Nucleus accumbens (tissue), 56 donors: Measurements from ENCODE around the gene OCA2.
"Not testable (repeated sequence)": the region's sequence is repeated elsewhere in the genome, so short reads cannot be mapped to it uniquely, and the experiment has no call there.

Source experiments
- DNase-seq, 56 donors: peaks; one replicate each; lab custom pipeline; 2025; lab: John Stamatoyannopoulos, UW

OCA2 gene

DNA sequence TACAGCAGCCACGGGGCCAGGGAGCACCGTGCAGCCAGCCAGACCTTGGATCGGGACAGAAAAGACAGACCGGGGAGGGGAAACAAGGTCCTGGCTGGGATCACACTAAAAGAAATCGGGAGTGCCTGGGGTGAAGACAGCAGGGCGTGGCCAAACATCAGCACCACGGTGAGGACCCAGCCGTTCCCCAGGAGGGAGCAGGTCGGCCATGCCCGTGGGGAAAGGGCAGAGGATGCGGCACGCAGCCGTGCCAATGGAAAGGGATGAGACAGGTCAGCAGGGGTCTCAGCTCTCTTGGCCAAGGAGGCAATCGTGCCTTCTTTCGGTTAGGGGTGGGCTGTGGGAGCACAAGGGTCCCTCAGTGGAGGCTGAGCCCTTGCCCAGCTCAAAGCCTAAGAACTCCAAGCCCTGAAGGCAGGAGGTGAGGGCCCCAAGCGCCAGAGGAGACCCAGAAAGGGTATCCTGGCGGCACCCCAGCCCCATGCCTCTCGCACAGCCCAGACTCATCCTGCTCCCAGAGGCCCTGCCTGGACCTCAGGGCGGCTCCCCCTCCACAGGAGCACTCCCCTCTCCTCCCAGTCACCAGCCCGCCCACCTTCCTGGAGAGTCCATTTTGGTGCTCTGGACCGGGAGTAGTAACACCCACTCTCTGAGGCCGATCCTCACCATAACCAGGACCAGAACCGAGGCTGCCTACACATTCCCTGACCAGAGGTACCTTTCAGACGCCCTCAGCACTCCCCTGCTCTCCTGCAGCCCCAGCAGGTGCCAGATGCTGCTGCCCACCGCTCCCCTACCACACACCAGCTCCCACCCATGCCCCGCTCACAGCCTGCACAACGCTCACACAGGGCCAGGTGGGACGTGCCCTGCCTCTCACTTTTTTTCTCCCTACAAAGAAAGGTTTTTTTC lies 23.2 kb upstream of the OCA2 start:
- DNase-seq, result no peak

DNA sequence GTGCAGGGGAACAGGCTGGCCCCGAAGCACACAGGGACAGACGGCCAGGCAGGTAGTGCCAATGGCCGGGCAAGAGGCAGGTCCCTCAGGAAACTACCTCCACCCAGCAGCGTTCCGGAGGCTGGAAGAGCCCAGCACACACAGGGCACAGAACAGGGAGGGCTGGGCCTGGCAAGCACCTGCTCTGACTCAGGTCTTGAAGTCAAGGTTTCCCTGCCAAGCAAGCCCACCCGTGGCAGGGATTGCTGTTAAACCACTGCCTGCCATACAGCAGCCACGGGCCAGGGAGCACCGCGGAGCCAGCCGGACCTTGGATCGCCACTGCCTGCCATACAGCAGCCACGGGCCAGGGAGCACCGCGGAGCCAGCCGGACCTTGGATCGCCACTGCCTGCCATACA lies 22.5 kb upstream of the OCA2 start:
- not testable (repeated sequence) for DNase-seq

DNA sequence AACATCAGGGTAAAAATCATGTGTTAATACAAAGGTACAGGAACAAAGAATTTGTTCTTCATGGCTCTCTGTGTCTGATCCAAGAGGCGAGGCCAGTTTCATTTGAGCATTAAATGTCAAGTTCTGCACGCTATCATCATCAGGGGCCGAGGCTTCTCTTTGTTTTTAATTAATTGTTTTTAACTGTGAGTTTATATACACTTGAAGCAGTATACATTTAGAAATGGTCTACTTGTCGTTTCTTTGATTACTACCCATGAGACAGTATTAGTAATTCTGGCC lies 21.2 kb upstream of the OCA2 start:
- DNase-seq, result no peak

DNA sequence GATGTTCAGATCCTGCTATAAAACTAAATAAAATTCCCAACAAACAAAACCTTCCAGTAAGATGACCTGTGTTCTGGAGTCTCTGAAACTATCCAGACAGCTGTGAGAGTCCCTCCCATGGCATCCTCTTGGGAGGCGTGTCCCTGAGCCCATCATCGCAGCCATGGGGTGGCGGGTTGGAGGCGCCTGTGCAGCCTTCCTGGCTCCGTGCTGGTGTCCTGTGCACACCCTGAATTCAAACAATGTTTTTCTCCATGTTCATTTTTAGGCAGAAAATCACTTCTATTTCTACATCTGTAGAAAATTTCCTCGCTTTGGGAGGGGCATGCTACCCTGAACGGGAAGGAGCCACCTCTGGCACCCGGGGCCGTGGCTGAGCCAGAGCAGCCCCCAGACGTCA lies 19.4 kb upstream of the OCA2 start:
- DNase-seq, result no peak

DNA sequence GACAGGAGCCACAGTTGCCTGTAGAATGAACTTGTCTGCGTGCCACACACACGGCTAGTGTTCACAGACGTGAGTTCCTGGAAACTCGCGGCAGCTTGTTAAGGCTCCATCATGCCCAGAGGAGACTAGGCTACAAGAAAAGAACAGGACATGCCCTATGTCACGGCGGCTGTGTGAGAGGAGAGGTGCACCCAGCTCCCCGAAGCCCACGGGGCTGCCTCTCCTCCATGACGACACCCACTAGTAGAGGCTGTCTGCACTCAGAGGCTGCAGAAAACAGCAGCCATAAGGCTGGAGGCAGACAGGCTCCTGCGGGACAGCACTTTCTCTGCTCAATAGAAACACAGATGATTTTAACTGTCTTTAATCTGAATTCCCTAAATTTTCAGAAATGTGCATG lies 19.0 kb upstream of the OCA2 start:
- DNase-seq, result no peak

DNA sequence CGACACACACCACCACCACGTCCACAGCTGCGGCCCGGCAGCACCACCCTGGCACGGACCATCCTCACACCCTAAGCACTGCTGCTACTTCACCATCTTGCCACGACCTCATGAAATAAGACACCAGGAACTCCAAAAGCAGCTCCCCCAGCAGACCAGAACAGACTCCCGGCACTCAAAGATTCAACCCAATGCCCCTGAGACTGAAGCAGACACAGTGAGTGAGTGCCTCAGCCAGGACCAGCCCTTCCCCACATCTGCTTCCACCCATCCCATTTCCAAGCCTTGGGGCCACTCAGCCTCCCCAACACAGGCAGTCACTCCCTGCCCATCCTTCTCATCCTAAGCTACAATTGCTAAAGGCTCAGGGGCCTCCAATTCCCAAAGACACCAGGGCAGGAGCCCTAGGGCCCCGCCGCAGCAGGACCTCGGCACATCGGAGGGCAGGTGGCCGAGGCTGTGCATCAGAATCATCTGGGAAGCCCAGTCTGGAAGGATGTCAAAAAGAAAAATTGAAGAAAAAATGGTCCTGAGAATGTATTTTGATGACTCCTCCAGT lies 18.4 kb upstream of the OCA2 start:
- DNase-seq, result no peak

DNA sequence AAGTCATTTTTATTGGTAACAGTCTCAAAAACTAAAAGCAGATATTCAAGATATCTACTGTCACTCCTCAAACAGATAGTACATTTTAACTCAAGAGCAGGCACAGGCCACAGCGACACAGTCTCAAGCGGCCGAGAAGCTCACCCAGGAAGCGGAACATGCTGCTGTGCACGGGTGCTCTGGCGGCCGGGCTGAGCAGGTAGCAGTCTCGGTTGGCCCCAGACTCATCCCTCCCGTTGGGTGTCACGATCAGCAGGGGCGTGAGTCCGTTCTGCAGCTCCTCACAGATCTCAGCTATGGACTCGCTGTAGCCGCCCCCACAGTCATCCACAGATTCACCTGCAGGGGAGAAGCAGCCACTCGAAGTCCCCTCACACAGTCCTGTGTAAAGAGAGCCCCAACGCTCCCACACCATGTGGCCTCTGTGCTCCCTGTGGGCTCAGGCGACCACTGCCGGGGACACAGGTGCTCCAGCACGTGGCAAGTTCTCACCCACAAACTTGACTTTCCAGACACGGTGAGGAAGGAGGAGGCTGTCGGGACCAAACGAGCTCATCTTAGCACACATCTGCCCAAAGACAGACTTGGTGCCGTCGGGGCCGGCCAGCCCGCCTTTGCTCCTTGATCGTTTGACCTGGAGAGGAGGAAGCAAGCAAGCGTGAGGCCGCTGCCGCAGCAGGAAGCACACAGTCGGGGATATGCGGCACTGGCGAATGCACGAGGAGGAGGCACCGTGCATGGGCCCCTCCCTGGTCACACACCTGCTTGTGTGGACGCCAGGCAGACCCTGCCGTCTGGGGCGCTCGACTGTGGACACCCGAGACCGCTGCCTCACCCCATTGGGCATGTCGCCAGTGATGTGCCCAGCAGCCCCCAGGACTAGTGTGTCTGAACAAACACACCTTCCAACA lies 17.7 kb upstream of the OCA2 start:
- no peak for DNase-seq

DNA sequence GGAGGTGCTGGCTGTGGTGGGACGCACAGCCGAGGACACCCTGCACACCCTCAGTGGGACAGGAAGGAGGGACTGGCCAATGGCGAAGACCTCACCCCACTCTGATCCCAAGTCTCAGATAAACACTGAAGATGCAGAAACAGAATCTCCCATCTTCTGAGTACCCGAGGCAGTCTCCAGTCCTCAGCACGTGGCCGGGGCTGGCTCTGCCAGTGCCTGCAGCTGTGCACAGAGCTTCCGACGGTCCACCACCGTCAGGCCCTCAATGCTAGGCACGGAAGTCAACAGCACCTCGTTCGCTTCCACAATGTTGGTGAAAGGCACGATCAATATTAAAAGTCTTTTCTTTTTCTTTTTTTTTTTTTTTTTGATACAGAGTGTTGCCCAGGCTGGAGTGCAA lies 16.8 kb upstream of the OCA2 start:
- no peak for DNase-seq

DNA sequence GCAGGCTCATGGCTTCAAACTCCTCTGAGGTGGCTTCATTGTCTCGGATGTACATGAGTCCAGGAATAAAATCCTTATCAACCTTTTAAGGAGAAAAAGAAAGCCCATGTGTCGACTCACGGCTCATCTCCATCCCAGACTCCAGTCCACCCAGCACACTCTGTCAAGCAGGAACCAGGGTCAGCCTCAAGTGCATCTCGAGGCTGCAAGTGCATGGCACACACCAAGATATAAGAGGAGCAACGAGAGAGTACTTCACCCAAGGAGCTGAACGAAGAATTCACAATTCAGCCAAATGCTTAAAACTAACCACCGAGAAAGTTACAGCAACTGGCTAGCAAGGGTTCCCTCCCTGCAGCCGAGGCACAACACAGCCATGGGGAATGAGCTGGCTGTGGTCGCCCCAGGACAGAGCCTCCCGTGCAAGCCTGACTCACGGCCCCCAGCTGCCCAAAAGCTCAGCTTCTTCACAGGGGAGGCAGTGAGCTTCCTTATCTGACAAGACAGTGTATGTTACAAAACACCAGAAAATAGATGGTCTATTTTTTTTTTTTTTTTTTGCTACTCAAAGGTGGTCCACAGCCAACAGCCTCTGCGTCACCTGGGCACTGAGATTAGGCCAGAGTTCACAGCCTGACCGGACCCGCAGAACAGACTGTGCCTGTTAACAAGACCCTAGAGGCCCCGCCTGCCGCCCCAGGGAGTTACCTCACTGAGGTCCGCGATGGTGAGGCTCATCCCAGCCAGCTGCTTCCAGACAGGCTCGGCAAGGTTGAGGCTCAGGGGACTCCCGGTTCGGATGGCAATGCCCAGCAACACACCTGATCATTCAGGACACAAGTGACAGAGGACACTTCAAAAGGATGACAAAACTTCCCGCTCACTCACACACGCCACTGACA lies 15.9 kb upstream of the OCA2 start:
- DNase-seq, result no peak

DNA sequence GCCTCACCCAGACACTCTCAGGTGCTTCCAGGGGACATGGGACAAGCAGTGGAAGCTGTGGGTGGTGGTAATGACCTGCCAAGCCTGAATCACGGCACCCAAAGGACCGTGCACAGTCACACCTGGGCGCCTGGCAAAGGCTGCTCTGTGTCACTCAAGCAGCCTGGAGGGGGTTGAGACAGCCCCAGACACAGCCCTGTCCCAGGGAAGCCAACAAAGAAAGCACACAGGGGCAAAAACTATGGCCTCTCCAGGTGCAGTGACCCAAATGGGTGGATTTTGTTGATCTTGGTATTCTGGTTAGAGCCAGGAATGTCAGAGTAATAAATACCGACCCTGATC lies 15.0 kb upstream of the OCA2 start:
- no peak for DNase-seq

DNA sequence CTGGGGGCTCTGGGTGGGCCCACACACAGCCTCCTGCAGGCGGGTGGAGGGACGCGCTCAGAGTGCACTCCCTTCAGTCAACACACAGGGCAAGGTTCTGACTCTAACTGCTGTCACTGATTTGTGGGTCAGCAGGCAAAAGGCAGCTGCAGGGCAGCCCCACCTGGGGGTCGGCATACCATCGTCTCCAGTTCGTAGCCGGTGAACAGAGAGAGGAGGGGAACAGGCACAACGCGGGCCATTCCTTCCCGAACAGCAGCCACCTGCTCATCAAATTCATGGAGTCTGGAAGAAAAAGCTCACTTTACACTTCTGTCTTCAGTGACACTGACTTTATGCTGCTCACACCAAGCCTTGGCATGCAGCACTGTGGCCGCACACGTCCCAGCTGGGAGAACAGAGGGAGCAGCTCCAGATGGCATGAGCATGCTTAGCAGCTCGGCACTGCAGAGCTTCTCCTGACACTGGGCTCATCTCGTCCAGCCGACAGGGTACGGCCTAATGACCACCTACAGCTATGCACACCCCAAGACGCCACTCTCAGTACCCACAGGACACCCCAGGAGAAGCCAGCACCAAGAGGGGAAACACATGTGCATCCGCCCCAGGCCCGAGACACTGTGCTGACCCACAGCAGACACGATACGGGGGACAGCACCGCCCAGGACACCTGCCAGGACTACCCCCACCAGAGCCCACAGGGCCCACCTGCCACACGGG lies 14.4 kb upstream of the OCA2 start:
- no peak for DNase-seq

DNA sequence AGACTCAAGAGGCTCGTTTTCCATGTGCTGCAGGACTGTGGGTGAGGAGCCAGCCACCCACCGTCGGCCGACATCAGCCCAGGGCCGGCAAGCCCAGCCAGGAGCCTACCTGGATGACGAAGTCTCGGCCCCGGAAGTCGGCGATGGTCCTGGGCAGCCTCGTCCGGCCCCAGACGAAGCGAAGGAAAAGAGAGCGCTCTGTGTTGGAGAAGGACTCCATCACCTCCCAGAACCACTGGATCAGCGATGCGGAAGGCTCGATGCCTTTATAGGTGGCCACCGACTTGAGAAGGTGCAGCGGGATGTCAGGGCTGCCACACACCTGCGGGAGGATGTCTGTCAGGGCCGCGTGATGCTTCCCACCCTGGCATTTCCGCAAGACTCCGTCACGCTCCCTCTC lies 13.8 kb upstream of the OCA2 start:
- no peak for DNase-seq

DNA sequence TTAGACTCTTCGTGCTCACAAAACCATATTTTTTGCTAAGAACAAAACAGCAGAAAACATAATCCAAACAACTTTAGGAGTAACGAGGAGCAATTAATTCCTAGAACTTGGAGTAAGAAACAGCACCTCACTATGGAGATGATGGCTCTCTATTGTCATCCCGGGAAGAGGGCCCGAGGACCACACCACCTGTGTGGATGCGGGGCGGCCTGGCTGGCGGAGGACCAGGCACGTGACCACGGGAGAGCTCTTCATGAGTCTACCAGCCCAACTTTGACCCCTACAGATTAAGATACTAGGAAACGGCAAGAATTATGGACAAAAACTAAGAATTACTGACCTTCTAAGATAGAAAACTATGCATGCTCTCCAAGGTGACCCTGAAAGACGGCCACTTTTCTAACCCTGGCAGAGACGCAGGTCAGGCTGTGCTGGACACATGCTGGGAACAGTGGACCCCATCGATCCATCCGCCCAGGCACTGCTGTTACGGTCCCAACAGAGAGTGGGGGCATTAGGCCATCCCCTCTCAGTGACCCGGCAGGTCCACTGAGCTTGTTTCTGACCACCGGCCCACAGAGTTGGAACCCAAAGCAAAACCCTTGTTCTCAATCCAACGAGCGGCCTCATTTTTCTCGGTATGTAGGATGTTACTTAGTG lies 13.1 kb upstream of the OCA2 start:
- DNase-seq, result no peak

DNA sequence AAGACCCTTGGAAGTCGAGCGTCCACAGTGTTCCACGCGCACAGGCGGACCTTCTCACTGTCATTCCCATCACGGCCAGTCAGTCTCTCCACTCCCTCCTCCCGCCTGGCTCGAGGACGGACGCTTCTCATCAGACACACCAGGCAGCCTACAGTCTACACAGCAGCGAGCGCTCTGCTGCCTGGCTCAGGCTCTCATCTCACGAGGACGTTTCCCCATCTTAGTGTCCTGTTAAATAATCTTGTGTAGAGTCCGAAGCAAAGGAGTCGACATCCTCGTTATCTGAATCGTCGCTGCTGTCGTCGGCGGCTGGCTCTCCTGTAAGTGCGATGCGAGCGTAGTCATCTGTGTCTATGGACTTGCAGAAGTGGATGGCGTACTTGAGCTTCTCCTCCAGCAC lies 12.4 kb upstream of the OCA2 start:
- no peak for DNase-seq

DNA sequence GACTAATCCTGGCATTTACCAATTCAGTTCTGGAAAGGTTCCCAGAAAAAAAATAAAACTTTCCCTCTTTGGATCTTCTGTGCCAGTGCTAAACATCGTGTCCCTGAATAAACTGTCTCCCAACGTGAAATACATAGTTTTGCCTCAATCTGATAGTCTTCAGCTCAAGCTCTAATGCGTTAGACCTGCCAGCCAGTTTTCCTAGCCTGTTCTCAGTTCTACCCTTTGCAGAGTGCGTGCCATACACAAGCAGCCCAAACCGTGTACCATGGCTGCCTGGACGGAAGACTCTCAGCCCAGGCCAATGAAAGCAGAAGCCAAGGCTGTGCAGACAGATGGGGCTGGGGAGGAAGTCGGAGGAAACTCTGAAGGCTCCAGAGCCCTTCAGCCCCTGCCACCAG lies 11.4 kb upstream of the OCA2 start:
- DNase-seq, result no peak

DNA sequence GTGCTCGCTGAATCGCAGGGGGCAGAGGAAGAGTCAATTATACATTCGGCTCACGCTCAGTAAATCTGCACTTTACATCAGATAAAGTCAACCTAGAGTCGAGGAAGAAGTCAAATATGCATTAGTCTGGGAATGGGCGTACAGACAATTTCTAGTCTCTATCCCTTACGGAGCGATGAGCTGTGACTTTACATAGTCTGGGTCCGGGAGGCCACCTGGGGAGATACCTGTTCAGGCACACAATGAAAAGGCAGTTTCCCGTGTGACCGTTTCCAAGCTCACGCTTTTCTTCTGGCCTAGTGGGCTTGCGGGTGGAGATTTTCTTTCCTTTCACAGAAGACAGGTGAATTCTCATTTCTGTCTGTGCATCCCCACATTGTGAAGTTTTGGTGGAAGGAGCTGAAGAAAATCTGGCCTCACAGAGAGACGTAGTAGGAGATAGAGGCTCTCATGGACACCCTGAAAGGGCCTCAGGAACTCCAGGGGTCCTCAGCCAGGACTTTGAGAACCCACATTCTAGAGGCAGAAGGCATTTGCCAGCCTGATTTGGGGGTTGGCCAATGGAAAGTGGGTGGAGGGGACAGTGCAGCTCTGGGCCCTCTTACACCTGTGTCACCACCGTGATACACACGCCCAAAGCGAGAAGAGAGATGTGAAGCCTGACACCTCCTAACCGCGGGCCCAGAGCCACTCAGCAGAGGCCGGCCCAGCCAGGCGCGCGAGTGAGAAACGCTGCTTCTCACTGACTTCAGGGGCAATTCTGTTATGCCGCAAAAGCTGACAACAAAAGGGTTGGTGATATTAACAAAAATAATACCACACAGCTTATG lies 10.7 kb upstream of the OCA2 start:
- no peak for DNase-seq

DNA sequence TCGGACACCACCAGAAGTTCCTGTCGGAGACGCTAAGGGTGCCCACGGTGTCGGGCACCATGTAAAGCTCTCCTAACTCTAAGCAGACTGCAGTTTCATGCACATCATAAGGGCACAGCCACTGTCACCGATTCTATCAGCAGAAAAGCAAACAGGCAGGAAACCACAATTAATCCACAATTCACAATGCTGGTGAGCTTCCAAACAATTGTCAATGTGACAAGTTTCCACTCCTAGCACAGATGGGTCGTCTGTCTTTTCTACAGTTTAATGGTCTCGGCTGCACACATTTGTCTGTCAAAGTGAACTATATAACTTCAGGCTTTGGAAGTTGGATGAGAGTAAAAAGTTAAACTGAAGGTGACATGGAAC lies 8.8 kb upstream of the OCA2 start:
- DNase-seq, result no peak

DNA sequence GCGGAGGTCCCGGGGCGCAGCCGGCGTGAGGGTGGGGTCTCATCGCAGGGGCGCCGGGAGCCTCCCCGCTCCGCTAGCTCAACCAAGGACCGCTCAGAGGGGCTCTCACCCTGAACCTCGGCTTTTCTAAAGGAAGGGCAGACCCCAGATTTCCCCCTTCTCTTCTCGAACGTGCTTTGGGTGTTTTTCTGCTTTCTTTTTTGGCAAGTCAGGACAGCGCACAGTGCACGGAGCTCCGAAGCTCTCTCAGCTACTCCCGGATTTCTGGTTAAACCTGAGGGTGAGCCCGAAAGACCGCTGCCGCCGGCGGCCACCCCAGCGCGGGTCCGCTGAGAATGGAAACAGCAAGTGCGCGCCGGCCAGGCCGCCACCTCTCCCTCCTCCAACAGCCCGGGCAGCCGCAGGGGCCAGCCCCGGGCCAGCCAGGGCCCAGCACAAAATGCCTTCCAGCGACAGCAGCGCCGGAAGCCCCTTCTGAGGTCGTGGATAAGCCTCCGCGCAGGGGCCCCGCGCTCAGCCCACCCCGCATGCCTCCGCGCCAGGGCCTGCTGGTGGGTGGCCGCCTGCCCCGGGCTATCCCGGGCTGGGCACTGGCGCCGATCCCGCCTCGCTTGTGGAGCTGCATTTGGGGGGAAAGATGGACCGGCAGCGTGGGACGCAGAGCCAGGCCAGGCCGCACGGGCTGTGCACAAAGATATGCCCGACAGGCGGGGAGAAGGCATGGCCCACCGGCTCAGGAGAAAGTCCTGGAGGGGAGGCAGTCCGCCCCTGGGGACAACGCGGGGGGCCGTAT lies 8.2 kb upstream of the OCA2 start:
- peak in 1 of 56 donors; percentile 25 for DNase-seq
